ENCODE data around the gene GP2. TPM values are rescaled to one million over a fixed set of nuclear protein-coding genes. Genes with fewer than 3 reads are reported as not detected.

The GP2 gene
- total and polyA plus RNA-seq, 9 donors = 0.30 to 21.0 (median 2.0) TPM; not detected in 4

GRCh38 chr16:20320178-20320577 is 7.1 kb downstream of the GP2 start:
- Histone ChIP-seq H3K27ac (no peak overlapping the region), H3K36me3 (no peaks in the 10 kb centered on the region), H3K4me3 (no peak overlapping the region), H3K9me3 (no peaks in the 10 kb centered on the region), H3K27me3 (no peaks in the 10 kb centered on the region), H3K4me1 (ENCODE audit: insufficient read depth) (no peaks in the 10 kb centered on the region)
- TF ChIP-seq EP300 (IDR thresholded peaks at IDR 0.05) (no peak), POLR2A (IDR thresholded peaks at IDR 0.05) (no peak), CTCF (IDR thresholded peaks at IDR 0.05) (no peak)
- WGBS, 3 donors = 72 to 82% (median 78%) methylated on average over 2 of the region's 2 CpGs
- intact Hi-C loops (cut with DNase I) = no loop called here
- DNase-seq = no peak

GRCh38 chr16:20319406-20319805 is 7.9 kb downstream of the GP2 start:
- TF ChIP-seq EP300 (IDR thresholded peaks at IDR 0.05) = no peak
- no peaks in the 10 kb centered on the region for H3K36me3 ChIP-seq
- H3K4me3 ChIP-seq = no peak overlapping the region
- no peaks in the 10 kb centered on the region for H3K9me3 ChIP-seq
- no peaks in the 10 kb centered on the region for H3K4me1 ChIP-seq (ENCODE audit: insufficient read depth)
- intact Hi-C loops (cut with DNase I) = no loop called here
- DNase-seq = no peak
- no peak overlapping the region for H3K27ac ChIP-seq
- H3K27me3 ChIP-seq = no peaks in the 10 kb centered on the region
- 52 to 66% (median 65%) methylated on average over 1 of the region's 1 CpG for WGBS, 3 donors

- H3K27me3 ChIP-seq = no peaks in the 10 kb centered on the region
- TF ChIP-seq POLR2A (IDR thresholded peaks at IDR 0.05) (no peak), CTCF (IDR thresholded peaks at IDR 0.05) (no peak), EP300 (IDR thresholded peaks at IDR 0.05) (no peak)
- H3K27ac ChIP-seq = no peak overlapping the region
- H3K9me3 ChIP-seq = no peaks in the 10 kb centered on the region
- no peaks in the 10 kb centered on the region for H3K36me3 ChIP-seq
- intact Hi-C loops (cut with DNase I) = no loop called here
- no peak for DNase-seq
- 46 to 48% (median 46%) methylated on average over 3 of the region's 3 CpGs for WGBS, 3 donors
- H3K4me1 ChIP-seq (ENCODE audit: insufficient read depth) = no peaks in the 10 kb centered on the region
- H3K4me3 ChIP-seq = no peak overlapping the region
These were observed 8.9 kb downstream of the GP2 start for GRCh38 chr16:20318437-20318836.

- TF ChIP-seq CTCF (IDR thresholded peaks at IDR 0.05) = no peak
- TF ChIP-seq POLR2A (IDR thresholded peaks at IDR 0.05) = no peak
- TF ChIP-seq EP300 (IDR thresholded peaks at IDR 0.05) = no peak
- WGBS, 3 donors = 60 to 65% (median 61%) methylated on average over 7 of the region's 7 CpGs
- DNase-seq = no peak
- H3K27ac ChIP-seq = no peak overlapping the region
- no peaks in the 10 kb centered on the region for H3K36me3 ChIP-seq
- no peaks in the 10 kb centered on the region for H3K9me3 ChIP-seq
- no peak overlapping the region for H3K4me3 ChIP-seq
- intact Hi-C loops (cut with DNase I) = no loop called here
- H3K4me1 ChIP-seq (ENCODE audit: insufficient read depth) = no peaks in the 10 kb centered on the region
- no peaks in the 10 kb centered on the region for H3K27me3 ChIP-seq
These were observed 9.3 kb downstream of the GP2 start for GRCh38 chr16:20318006-20318405.

GRCh38 chr16:20317117-20317516 is 10.2 kb downstream of the GP2 start:
- no peak for TF ChIP-seq CTCF (IDR thresholded peaks at IDR 0.05)
- no peak for TF ChIP-seq EP300 (IDR thresholded peaks at IDR 0.05)
- no peak for TF ChIP-seq POLR2A (IDR thresholded peaks at IDR 0.05)
- intact Hi-C loops (cut with DNase I) = no loop called here
- Histone ChIP-seq H3K27ac (no peak overlapping the region), H3K4me1 (ENCODE audit: insufficient read depth) (no peaks in the 10 kb centered on the region), H3K27me3 (no peaks in the 10 kb centered on the region), H3K4me3 (no peak overlapping the region), H3K9me3 (no peaks in the 10 kb centered on the region), H3K36me3 (no peaks in the 10 kb centered on the region)
- WGBS, 3 donors = 14 to 38% (median 25%) methylated on average over 8 of the region's 8 CpGs
- no peak for DNase-seq
